ENCODE results near the gene SYTL5. TPM values are rescaled to one million over a fixed set of nuclear protein-coding genes. Genes with fewer than 3 reads are reported as not detected.

The SYTL5 gene
- total and polyA plus RNA-seq, 4 donors, result 0.09 to 2.8 (median 1.0) TPM

DNA sequence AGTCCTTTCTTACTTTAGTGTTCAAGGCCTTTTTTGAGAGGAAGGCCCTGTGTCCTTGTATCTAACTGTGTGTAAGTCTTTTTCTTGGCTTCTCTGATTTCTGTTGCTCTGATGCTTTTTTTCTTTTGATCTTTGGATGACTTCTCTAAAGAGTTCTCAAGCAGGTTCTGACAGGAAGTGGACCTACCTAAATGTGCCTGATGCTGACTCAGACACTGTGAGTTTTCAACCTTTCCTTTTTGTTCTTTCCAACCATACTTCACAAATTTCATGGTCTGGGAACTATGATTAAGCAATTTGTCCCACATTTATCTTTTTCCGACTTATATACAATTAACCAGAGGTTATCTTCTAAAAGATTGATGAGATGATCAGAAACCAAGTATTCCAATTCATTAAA lies 96.5 kb downstream of the SYTL5 start:
- TF ChIP-seq JUND (IDR thresholded peaks at IDR 0.05) (no peak), FOXA2 (IDR thresholded peaks at IDR 0.05) (no peak), GABPA (IDR thresholded peaks at IDR 0.05 in 1 of 2, conservative IDR thresholded peaks at IDR 0.05 in 1 of 2) (no peak), HNF4G (IDR thresholded peaks at IDR 0.05) (no peak), YY1 (IDR thresholded peaks at IDR 0.05) (no peak), TAF1 (conservative IDR thresholded peaks at IDR 0.05) (no peak), MAX (IDR thresholded peaks at IDR 0.05) (no peak), RAD21 (IDR thresholded peaks at IDR 0.05) (no peak), HNF4A (conservative IDR thresholded peaks at IDR 0.05) (no peak), FOXA1 (IDR thresholded peaks at IDR 0.05) (no peak), SP1 (IDR thresholded peaks at IDR 0.05) (no peak), ATF3 (IDR thresholded peaks at IDR 0.05) (no peak), NR2F2 (IDR thresholded peaks at IDR 0.05) (no peak), RXRA (IDR thresholded peaks at IDR 0.05) (no peak), REST (IDR thresholded peaks at IDR 0.05) (no peak), EGR1 (IDR thresholded peaks at IDR 0.05; ENCODE audit: low read depth in 2 of 2) (no peak)
- TF ChIP-seq, protein P1, sequence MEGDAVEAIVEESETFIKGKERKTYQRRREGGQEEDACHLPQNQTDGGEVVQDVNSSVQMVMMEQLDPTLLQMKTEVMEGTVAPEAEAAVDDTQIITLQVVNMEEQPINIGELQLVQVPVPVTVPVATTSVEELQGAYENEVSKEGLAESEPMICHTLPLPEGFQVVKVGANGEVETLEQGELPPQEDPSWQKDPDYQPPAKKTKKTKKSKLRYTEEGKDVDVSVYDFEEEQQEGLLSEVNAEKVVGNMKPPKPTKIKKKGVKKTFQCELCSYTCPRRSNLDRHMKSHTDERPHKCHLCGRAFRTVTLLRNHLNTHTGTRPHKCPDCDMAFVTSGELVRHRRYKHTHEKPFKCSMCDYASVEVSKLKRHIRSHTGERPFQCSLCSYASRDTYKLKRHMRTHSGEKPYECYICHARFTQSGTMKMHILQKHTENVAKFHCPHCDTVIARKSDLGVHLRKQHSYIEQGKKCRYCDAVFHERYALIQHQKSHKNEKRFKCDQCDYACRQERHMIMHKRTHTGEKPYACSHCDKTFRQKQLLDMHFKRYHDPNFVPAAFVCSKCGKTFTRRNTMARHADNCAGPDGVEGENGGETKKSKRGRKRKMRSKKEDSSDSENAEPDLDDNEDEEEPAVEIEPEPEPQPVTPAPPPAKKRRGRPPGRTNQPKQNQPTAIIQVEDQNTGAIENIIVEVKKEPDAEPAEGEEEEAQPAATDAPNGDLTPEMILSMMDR (IDR thresholded peaks at IDR 0.05; ENCODE audit: low read depth, low read length, missing input control), result no peak
- TF ChIP-seq, protein P2, sequence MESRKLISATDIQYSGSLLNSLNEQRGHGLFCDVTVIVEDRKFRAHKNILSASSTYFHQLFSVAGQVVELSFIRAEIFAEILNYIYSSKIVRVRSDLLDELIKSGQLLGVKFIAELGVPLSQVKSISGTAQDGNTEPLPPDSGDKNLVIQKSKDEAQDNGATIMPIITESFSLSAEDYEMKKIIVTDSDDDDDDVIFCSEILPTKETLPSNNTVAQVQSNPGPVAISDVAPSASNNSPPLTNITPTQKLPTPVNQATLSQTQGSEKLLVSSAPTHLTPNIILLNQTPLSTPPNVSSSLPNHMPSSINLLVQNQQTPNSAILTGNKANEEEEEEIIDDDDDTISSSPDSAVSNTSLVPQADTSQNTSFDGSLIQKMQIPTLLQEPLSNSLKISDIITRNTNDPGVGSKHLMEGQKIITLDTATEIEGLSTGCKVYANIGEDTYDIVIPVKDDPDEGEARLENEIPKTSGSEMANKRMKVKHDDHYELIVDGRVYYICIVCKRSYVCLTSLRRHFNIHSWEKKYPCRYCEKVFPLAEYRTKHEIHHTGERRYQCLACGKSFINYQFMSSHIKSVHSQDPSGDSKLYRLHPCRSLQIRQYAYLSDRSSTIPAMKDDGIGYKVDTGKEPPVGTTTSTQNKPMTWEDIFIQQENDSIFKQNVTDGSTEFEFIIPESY (IDR thresholded peaks at IDR 0.05), result no peak
- Histone ChIP-seq H3K27ac (ENCODE audit: low read depth in 1 of 2, low read length in 2 of 2) (no peak overlapping the region), H3K36me3 (ENCODE audit: control insufficient read depth in 4 of 4, insufficient read depth in 3 of 4, low read depth in 1 of 4, low read length in 3 of 4) (no peaks in the 10 kb centered on the region), H3K9me3 (ENCODE audit: control insufficient read depth in 4 of 4, low read length in 3 of 4) (peaks cover 0 to 3% (median 0%) of the 10 kb centered on the region in 4 donors), H3K4me3 (ENCODE audit: low read depth in 1 of 3, low read length in 3 of 3) (no peak overlapping the region), H3K27me3 (ENCODE audit: control insufficient read depth in 4 of 4, insufficient read depth in 4 of 4, low read length in 3 of 4) (peaks cover 0 to 2% (median 0%) of the 10 kb centered on the region in 4 donors), H3K4me1 (ENCODE audit: control insufficient read depth in 4 of 4, insufficient read depth in 4 of 4, low read length in 3 of 4) (peaks cover 0 to 20% (median 14%) of the 10 kb centered on the region in 4 donors), H3K9ac (ENCODE audit: low read depth in 1 of 2, low read length in 2 of 2) (no peak overlapping the region)
- 93% methylated on average over 1 of the region's 1 CpG for WGBS
- no peak for DNase-seq (ENCODE audit: low spot score)

Data from liver (tissue), 9 donors.